CD4-positive, alpha-beta T cell treated with Interleukin-6 for 4 hours (primary cell): ENCODE results near the gene NUBPL.
"Not testable (repeated sequence)": the region's sequence is repeated elsewhere in the genome, so short reads cannot be mapped to it uniquely, and the experiment has no call there.

Experiments used
- DNase-seq: peaks from one replicate; pipeline ENCODE4 v3.0.0-alpha.2; 2020; ENCODE audit warnings: mixed read lengths

The NUBPL gene

DNA sequence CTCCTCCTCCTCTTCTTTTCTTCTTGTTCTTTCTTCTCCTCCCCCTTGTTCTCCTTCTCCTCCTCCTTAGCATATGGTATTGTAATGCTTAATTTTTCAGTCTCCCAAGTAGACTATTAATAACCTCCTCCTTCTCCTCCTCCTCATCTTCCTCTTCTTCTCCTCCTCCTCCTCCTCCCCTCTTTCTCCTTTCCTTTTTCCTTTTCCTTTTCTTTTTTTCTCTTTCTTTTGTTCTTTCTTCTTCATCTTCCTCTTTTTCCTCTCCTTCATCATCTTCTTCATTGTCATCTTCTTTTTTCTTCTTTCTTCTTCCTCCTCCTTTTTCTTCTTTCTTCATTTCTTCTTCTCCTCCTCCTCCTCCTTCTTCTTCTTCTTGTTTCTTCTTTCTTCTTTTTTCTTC is 264.3 kb downstream of the NUBPL start:
- no peak for DNase-seq

DNA sequence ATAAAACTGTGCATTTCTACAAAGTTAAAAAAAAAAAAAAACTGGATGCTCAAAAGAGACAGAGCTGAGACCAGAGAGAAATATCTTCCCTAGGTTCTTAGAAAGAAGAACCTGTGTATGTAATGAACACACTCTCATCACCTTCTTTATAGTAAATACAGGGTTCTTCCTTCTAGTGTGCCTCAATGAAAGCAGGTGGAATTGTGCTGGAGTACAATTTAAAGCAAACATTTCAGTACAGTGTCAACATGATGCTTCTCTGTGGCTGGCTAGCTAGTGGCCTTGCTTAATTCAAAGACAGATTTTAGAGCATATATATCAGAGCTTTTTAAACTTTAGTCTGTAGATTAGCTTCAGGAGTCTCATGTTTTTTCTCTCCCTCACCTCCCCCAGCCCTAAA is 266.1 kb downstream of the NUBPL start:
- DNase-seq: no peak

DNA sequence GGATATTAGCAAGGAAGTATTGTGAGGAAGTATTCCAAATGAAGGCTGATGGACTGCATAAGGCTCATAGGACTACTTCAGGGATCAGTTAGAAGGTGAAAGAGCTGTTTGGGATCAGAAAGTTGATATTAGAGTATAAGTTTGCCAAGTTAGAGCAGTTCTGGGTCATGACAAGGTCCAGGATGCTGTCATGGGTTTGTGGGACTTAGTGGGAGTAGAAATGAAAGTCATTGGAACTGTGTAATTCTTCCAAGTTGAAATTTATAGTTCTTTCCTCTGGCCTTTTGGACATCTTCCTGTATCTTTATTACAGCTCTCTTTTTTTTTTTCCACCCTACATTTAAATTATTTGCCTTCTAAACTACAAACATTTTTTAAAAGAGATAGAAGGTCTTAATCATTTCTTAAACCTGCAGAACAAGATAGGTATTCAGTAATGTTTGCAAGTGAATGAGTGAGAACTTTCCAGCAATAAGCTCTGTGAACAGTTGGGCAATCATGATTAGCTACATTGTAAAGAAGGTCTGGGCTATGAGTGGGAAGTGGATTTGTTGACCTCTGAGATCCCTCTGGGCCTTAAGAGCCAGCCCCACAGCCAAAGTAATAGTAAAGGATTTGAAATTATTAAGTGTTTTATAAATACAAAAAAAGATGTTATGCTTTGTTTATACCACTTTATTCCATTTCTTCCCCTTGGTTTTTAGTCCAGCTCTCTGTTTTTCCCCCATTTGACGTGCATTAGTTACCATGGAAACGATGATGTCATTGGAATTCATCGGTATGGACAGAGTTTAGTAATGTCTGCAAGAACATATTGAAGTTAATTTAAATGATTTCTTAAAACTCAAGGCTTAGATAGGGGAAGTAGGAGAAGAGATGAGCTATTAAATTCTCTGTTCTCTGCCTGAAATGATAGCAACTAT is 268.0 kb downstream of the NUBPL start:
- DNase-seq: no peak

DNA sequence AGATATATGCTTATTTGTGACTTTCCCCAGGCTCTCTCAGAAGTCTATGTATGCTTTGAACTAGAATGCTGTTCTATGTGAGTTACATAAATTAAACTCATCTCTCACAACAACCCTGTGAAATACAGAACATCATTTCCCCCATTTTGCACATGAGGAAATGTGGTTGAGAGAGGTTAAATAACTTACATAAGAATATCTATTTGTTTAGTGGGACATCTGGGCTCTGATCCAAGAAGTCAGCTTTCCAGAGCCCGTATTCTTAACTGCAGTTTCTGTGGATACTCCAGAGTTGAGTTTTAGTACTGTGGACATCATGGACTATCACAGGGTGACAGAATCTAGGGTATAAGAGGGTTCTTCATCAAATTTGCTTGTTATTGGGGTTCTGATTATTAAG is 273.4 kb downstream of the NUBPL start:
- no peak for DNase-seq

DNA sequence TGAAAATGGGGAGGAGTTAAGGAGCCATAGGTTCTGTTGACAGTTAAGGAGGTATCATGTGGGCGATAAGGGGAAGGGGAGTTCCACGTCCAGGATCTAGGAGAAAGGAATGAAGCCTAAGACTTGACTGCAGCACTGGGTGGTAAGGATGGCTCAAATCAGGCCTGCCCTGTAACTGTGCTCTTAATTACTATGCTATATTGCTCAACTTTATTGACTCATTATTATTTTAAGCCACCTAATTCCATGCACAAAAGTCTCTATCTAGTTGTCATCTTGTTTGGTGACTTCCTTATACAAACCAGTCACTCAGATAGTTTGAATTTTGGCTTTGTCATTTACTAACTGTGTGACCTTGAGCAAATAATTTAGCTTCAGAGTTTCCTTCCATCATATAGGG is 273.8 kb downstream of the NUBPL start:
- no peak for DNase-seq

DNA sequence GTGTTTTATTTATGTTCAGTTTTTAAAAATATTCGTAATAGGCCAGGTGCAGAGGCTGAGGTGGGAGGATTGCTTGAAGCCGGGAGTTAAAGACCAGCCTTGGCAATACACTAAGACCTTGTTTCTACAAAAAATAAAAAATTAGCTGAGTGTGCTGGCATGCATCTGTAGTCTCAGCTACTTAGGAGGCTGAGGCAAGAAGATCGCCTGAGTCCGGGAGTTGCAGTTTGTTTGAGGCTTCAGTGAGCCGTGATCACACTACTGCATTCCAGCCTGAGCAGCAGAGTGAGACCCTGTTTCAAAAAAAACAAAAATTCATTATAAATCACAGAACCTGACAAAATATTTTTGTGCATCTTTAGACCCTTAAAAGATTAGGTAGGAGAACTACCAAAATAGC is 275.8 kb downstream of the NUBPL start:
- DNase-seq: no peak

DNA sequence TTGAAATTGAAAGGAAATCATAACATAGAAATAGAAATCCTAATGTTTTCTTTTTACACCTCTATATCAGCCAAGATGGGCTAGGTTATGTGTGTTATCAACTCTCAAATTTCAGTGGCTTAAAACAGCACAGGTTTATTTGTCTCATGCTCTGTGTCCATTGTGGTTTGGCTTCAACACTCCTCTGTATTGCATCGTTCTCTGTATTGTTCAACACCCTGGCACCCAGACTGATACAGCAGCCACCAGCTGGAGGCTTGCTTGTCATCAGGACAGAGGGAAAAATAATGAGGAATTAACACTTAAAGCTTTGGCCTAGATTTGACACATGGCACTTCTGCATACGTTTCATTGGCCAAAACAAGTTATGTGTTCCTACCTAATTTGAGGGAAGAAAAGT is 281.7 kb downstream of the NUBPL start:
- no peak for DNase-seq

DNA sequence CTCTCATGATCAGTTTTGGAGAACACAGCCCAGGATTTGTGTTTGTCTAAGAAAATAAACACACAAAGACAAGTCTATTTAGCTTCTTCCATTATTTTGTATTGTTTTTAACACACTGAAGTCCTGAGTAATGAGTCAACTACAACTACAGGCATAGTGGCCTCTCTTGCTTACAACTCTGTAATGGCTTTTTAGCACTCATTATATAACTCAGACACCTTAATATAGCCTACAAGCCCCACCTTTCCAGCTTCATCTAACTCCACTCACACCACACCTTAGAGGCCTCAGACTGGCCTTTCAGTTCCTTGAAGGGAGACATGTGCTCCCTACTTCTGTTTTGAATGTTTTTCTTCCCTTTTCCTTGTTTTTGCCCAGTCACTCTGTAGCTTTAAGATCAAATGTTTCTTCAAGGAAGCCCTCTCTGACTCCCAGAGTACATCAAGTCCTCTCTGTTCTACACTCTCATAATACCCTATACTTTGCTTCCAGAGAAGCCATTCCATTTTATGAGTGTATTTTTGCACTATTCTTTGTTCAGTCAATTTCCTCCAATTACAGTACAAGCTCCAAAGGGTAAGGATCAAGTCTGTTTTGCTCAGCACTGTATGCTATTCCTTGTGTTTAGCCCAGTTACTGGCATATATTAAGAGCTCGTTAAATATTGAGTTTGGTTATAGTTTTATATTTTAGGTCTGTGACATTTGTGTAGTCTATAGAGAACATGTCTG is 282.3 kb downstream of the NUBPL start:
- no peak for DNase-seq

DNA sequence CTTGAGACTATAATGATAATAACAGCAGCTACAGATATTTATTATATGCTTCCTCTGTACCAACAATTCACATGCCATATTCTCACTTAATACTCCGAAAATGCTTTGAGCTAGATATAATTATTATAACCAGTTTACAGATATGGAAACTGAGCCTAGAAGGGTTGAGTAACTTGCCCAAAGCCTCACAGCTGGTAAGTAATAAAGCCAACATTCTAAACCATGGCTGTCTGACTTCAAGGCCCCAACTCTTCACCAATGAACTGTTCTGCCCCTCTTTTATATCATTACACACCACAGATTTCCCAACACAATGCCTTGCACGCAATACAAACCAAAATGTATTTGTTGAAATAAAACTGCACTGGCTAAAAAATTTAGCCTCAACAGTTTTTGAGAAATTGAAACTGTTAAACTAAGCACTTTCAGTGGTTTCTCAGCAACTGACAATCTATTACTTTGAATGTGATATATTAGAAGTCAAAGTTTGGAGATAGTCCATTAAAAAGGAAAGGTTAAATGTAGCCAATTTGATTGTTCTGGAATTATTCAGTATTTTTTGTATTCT is 293.4 kb downstream of the NUBPL start:
- no peak for DNase-seq

DNA sequence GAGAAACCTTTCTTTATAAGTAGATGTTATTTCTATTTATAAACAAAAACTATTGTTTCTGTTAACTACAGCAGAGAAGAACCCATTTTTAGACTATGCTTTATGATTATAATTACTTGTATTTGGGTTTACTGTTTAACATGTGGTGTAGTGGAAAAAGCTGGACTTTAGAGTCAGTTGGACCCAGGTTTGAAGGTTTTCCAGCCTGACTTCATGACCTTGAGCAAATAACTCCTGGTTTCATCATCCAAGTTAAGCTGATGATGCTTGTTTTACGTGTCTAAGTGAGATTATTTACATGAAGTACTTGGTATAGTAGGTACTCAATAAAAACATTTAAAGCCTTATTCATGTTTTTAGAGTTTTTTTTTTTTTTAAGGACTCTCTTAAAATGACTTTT is 294.1 kb downstream of the NUBPL start:
- DNase-seq: no peak

DNA sequence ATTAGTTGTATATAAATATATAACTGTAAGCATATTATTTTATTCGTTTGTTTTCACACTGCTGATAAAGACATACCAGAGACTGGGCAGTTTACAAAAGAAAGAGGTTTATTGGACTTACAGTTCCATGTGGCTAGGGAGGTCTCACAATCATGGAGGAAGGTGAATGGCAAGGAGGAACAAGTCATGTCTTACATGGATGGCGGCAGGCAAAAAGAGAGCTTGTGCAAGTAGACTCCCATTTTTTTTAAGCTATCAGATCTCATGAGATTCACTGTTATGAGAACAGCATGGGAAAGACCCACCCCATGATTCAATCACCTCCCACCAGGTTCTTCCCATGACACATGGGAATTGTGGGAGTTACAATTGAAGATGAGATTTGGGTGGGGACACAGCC is 294.8 kb downstream of the NUBPL start:
- DNase-seq: not testable (repeated sequence)

DNA sequence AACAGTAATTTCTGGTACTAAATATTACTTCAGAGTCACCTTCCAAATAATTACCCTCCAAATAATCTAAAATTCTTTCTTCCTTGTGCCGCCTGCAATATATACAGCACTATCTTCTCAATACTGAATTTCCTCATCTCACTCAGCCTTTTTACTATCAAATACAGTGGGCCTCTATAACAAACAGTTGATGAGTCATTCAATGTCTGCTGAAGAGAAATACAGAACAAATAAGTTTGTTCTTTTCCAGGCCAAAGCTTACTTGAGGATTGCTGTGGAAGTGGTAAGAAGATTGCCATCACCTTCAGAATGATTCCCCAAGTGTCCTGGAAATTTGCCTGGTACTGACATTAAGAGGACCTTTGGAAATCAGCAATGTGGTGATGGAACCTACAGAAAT is 297.7 kb downstream of the NUBPL start:
- no peak for DNase-seq

DNA sequence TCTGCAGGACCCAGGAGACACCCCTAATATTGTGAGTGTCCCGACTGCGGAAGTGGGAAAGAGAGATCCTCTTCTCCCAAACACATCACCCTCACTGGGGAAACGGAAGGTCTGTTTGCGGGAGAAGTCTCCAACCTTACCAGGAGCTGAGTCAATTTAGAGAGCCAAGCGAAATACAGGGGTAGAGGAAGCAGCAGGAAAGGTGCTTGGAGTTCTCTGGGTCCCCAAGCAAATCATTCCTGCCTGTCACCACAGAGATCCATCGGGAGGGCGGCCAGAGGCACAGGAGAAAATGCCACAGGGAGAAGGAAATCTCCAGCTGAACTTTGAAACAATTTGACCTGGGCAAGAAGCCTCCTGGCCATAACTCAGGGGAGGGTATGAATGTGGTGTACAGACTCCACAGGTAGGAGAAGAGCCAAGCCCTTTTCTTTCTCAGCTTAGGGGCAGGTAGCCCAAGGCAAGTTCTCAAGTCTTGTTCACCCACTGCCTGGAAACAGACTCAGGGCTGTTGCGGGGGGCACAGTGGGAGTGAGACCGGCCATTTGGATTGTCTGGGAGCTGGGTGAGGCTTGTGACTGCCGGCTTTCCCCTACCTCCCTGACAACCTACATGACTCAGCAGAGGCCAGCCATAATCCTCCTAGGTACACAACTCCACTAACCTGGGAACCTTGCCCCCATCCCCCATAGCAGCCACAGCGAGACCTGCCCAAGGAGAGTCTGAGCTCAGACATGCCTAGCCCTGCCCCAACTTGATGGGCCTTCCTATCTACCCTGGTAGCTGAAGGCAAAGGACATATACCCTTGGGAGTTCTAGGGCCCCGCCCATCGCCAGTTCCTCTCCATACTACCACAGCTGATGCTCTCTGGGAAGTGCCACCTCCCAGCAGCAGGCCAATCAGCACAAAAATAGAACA is 304.0 kb downstream of the NUBPL start:
- DNase-seq: no peak

DNA sequence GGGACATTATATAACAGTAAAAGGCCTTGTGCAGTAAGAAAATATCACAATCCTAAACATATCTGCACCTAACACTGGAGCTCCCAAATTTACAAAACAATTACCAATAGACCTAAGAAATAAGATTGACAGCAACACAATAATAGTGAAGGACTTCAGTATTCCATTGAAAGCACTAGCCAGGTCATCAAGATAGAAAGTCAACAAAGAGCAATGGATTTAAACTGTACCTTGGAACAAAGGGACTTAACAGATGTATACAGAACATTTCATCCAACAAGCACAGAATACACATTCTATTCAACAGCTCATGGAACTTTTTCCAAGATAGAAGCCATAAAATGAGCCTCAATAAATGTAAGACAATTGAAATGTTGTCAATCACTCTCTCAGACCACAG is 306.4 kb downstream of the NUBPL start:
- no peak for DNase-seq

DNA sequence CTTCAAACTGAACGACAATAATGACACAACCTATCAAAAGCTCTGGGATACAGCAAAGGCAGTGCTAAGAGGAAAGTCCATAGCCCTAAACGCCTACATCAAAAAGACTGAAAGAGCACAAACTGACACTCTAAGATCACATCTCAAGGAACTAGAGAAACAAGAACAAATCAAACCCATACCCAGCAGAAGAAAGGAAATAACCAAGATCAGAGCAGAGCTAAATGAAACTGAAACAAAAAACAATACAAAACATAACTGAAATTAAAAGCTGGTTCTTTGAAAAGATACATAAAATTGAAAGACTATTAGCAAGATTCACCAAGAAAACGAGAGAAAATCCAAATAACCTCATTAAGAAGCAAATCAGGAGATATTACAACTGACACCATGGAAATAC is 306.9 kb downstream of the NUBPL start:
- DNase-seq: not testable (repeated sequence)

DNA sequence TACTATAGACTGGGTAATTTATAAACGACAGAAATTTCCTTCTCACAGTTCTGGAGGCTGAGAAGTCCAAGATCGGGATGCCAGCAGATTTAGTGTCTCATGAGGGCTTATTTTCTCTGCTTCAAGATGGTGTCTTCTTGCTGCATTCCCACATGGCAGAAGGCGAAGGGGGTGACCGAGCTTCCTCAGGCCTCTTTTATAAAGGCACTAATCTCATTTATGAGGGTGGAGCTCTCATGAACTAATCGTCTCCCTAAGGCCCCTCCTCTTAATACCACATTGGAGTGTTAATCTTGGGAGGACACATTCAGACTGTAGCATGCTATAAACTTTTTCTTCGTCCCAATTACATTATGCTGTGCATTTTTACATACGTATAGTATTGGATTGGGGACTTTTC is 315.5 kb downstream of the NUBPL start:
- no peak for DNase-seq

DNA sequence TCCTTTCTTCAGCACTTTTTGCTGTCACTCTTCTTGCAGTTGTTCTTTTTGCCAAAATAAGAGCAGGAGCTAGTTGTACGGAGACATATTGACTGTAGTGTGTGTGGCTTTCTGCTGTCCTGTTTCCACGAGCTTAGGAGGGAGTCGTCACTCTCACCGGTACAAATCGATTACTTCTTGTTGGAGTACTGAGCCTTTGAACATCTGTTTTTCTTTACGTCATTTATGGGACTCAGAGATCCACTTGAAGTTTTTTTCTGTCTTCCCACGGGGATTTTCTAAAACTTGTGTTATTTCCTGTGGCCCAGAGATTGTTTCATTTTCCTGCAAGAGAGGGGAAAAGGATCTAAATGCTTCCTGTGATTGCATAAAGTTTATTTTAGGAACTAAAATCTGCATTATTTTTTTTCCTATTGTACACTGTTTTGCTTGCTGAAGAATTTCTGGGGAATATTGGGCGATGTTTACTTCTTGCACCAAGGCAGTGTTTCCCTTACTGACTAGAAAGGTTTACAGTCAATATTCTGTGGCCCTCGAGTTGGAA is 316.1 kb downstream of the NUBPL start:
- DNase-seq: no peak

DNA sequence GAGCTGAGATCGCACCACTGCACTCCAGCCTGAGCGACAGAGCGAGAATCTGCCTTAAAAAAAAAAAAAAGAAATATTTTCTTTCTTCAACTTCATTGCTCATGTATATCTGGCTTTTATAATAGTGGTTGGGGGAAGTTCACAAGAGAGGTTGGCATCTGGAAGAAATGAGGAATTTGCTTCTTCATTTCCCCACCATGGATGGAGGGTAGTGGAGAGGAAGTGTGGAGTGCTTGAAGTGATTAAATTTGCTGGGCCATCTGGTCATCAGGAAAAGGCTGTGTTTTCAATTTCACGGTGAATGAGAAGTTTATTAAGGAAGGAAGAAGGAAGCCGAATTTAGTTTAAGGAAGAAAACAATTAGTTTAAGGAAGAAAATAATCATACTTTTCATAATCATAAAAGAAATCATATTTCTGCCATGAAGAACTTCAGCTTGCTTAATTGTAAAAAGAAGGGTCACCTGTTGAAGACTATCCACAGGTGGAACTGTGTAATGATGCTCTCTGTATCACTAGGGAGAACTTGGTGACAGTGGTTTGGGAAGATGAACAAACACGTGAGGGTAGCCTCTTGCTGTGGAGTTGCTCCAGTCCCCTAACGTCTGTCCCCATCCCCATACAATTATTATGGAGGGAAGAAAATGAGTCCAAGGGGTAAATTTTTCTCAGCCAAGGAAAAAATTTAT is 318.6 kb downstream of the NUBPL start:
- DNase-seq: no peak

DNA sequence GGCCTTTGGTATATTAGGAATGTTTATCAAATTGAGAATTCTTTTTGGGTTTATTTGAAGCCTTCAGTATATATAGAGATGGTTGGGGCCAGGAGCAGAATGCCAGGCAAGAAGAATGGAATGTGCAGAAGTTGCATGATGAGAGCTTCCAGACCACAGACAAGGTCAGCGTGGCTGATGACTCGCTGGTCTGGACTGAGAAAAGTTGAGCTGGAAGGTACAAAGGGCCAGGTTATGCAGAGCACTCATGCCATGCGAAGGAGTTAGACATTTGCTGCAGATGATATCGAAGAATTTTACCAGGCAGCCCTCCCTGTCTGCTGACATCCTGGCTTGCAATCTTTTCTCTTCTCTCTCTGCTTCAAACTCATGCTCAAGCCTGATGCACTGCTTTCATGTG is 319.7 kb downstream of the NUBPL start:
- DNase-seq: no peak

DNA sequence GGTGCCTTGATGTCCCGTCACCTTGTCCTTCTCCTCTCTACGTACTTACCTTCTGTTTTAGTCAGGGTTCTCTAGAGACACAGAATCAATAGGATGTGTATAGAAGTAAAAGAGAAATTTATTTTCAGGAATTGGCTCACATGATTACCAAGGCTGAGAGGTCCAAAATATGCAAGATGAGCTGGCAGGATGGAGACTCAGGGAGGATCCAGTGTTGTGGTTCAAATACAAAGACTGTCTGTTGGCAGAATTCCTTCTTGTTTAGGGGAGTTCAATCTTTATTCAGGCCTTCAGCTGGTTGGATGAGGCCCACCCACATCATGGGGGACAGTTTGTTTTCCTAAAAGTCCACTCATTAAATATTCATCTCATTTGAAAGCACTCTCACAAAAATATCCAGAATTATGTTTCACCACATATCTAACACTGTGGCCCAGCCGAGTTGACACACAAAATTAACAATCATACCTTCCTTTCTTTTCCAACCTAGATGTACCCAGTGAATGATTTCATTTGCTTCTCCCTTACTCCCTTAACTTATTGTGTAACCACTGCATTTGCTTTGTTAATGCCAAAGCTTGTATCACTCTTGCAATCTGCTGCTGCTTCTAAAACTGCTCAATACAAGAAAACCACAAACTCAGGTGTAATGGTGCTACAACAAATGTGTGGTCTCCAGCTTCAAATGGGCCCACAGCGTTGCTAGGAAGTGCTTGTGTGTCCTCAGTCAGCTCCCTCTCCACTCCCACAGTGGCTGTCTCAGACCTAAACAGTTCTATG is 320.5 kb downstream of the NUBPL start:
- DNase-seq: no peak

DNA sequence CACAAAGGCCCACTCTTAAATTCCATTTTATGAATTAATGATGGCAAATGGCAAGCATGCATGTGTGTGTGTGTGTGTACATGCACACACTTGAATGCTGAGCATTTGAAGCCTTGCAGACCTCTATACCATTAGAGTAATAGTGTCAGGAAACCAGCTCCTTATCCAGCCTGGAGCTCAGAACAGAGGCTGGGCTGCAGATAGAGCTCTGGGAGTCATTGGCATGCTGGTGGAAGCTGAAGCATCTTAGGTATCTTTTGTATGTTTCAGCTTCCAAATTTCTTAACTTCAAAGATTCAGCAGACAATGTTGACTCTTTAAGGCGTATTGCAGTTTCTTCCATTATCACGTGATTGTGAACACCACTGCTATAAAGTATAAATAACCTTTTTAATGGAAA is 323.0 kb downstream of the NUBPL start:
- no peak for DNase-seq
